ENCODE measurements around the gene CCDC51.

Gene CCDC51

DNA sequence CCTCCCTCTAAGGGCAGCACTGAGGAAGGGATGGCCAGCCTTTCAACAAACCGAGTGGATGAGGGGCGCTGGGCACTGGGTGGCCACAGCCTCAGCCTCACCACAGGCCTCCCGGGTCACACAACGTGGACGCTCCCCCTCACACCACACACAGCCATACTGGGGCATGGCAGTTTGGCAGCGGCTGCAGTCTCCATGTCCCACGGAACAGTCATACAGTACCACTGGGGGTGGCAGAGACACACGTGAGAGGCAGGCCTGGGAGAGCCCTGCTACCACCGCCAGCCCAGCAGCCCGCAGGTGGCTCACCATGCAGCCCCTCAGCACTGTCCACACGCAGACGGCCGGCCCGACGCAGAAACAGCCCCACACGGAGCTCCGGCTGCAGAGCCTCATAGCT, 21.8 kb downstream of the CCDC51 start:
- DNase-seq: no peak

GRCh38 chr3:48417529-48418108, 22.3 kb downstream of the CCDC51 start:
- no peak for DNase-seq

- DNase-seq: no peak
Measured at GRCh38 chr3:48416546-48416945, 23.4 kb downstream of the CCDC51 start.

DNA sequence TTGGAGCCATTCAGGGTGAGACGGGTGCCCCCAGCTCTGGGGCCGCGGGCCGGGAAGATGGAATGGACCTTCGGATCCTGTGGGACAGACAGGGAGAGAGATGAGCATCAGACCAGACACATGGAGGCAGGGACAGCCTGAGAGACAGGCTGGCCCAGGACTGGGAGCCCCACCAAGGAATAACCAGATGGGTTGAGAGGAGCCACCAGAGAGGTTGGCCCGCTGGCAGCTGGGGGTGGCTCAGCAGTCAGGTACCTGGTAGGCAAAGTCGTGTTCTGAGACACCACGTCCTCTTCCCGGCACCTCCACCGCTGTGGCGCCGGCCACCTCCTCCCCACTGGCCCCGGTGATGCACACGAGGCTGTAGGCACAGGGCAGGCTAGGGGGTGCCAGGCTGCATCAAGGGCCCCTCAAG, 23.8 kb downstream of the CCDC51 start:
- no peak for DNase-seq

GRCh38 chr3:48415251-48415953, 24.5 kb downstream of the CCDC51 start:
- DNase-seq: no peak

GRCh38 chr3:48414376-48415250, 25.3 kb downstream of the CCDC51 start:
- no peak for DNase-seq

DNA sequence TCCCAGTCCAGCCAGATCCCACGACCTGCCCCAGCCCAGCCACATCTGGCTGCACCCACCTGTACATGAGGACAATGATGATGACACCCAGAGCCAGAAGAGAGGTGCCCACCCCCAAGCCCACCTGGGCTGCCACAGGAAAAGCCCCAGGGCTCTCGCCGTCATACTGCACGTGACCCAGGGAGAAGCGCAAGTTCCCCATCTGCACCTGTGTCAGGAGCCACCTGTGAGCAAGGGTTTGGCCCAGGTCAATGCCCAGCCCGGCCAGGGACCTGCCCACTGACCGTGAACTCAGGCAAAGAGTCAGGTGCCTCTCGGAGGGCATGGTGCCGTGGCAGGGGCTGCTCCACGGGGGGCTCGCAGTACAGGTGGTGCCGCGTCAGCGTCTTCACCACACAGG, 26.3 kb downstream of the CCDC51 start:
- DNase-seq: no peak

- DNase-seq: no peak
Measured at GRCh38 chr3:48413086-48413485, 26.8 kb downstream of the CCDC51 start.

DNA sequence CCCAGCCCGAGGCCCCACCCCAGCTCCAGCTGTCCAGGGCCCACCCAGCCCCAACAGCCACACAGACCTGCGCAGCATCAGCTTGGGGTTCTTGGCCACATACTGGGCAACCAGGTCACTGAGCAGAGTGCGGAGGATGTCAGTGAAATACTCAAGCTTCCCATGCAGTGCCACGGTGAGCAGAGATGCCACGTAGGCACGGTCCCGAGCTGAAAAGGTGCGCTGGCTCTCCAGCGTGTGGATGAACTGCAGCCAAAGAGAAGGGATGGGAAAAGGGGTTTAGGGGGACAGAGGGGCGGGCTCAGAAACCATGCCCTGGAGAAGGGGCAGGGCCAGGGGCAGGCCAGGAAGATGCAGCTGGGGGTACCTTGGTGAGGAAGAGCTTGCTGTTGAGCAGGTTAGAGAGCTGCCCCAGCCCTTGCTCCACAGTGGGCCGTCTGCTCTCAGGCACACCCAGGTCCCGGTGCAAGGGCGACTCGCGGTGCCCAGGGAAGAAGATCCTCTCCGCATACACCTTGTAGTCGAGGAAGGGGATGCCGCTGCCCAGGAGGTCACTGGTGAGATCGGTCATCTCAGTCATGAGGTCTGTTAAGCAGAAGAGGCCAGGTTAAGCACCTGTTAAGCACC, 27.4 kb downstream of the CCDC51 start:
- no peak for DNase-seq

- no peak for DNase-seq
Measured at GRCh38 chr3:48411606-48412374, 28.1 kb downstream of the CCDC51 start.

DNA sequence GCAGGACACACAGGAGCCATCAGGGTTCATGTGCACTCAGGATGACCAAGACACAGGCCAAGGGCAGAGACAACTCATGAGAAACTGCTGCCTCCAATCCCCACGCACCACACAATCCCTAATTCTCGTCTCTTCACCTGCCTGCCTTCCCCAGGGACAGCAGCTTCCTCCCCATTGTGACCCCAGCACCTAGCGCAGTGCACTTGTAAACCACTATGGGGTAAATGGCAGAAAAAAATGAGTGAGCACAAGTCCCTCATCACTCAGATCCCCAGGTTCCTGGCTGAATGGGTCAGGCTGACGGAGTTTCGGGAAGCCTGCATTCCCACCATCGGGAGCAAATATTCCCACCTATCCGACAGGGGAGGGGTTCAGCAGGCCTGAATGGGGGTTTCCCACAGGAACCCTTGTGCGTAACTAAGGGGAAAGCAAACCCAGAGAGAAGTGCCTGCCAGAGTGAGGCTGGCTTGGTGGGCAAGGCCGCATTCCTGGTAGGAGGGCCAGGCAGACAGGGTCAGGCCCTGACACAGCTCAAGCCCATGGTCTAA, 28.8 kb downstream of the CCDC51 start:
- no peak for DNase-seq

GRCh38 chr3:48410205-48411040, 29.5 kb downstream of the CCDC51 start:
- no peak for DNase-seq

- no peak for DNase-seq
Measured at GRCh38 chr3:48409291-48410201, 30.4 kb downstream of the CCDC51 start.

DNA sequence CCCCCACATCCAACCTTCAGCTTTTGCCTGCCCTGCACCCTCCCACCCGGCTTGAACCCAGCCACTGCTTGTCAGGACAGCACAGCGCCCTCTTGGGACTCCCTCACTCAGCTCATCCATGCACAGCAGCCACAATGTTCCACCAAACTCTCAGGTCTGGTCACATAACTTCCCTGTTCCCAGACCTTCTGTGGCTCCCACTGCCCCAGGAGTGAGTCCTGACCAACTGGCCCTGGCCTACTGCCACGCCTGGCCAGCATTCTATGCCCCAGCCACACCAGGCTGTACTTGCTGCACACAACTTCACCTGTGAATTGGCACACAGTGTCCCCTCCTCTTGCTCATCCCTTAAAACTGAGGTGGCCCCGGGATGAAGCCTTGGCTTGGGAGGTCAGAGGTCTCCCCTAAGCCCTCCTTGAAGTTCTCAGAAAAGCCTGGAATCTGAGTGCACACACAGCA, 31.1 kb downstream of the CCDC51 start:
- DNase-seq: no peak

GRCh38 chr3:48407542-48408099, 32.3 kb downstream of the CCDC51 start:
- DNase-seq: no peak

DNA sequence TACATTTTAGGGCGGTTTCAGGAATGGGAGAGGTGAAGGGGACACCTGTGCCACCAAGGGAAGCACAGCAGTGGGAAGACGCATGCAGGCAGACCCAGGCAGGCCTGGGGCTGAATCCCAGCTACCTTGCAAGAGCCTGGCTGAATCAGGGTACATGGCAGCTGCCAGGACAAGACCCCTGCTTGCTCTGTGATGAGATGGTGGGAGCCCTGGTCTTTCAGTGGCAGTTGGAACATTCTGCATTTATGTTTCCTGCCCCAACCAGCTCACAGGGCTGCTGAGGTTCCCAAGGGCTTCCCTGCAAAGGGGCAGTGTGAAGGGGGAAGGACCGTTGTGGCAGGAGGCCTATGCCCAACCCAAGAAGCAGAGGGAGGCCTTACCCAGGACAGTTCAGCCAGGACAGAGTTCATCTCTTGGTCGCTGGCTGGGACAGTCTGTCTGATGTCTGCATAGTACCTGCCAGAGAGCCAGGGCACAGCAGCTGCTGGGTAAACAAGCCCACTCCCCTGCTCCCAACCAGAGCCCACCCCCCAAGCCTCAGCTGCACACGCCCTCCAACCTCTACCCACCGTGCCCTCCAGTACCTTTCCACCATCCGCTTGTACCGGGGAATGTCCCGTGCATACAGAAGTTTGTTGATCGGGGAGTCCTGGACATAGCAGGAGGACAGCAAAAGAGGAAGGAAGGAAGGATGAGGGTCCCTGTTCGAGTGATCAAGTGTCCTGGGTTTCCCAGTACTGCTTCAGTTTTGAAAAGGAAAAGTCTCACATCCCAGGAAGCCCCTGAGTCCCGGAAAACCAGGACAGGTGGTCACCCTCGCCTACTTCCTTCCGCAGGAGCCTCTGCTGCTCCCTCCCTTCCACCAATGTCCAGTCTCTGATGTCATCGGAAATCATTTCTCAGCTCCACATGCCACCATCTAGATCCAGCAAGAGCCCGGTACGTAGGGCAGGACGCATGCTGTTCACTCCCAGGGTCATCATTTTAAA, 33.2 kb downstream of the CCDC51 start:
- DNase-seq: no peak

- DNase-seq: no peak
Measured at GRCh38 chr3:48405971-48406370, 33.9 kb downstream of the CCDC51 start.

GRCh38 chr3:48405343-48405881, 34.5 kb downstream of the CCDC51 start:
- DNase-seq: no peak
